D341Med (cell line): ENCODE results near the gene ADAM10.

ENCODE experiments used
- DNase-seq: peaks from one replicate; pipeline ENCODE4 v3.0.0; 2012; ENCODE audit warnings: low spot score

ADAM10 gene

DNA sequence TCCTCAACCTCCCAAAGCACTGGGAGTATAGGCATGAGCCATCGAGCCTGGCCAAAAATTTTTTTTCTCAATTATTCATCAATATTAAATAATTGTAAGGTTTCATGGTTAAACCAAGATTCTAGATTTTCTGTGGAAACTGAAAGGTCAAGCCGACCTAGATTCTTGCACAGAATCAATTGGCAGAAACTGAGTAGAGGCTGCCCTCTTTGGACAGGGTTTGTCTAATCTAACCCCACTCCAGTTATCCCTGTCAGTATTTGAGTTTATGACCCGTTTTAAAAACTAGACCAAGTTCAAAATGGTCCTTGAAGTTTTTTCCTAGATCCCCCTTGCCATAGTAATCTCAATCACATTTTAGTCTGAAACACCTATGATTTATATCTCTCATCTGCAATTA is 8.6 kb upstream of the ADAM10 start:
- no peak for DNase-seq

GRCh38 chr15:58755956-58756355 is 6.4 kb upstream of the ADAM10 start:
- no peak for DNase-seq

DNA sequence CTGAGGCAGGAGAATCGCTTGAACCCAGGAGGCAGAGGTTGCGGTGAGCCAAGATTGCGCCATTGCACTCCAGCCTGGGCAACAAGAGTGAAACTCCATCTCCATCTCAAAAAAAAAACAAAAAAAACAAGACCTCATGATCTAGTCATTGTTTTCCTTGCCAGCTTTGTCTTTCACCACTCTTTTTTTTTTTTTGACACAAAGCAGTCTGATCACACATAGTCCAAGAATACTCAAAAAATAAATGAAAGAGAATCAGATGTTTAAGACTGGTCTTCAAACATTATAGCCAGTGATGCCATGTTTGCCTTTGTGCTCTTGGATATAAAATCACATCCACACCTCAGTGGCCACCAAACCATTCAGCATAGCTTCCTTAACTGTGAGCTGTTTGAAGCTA is 5.8 kb upstream of the ADAM10 start:
- DNase-seq, result no peak

DNA sequence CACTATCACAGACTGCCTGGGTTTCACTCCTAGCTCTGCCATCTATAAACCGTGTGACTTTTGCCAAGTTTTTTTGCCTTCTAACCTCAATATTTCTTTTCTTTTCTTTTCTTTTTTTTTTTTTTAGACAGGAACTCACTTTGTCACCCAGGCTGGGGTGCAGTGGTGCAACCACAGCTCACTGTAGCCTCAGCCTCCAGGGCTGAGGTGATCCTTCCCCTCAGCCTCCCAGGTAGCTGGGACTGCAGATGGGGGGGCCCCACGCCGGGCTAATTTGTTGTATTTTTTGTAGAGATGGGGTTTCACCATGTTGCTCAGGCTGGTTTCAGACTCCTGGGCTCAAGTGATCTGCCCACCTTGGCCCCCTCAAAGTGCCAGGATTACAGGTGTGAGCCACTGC is 3.2 kb upstream of the ADAM10 start:
- no peak for DNase-seq

DNA sequence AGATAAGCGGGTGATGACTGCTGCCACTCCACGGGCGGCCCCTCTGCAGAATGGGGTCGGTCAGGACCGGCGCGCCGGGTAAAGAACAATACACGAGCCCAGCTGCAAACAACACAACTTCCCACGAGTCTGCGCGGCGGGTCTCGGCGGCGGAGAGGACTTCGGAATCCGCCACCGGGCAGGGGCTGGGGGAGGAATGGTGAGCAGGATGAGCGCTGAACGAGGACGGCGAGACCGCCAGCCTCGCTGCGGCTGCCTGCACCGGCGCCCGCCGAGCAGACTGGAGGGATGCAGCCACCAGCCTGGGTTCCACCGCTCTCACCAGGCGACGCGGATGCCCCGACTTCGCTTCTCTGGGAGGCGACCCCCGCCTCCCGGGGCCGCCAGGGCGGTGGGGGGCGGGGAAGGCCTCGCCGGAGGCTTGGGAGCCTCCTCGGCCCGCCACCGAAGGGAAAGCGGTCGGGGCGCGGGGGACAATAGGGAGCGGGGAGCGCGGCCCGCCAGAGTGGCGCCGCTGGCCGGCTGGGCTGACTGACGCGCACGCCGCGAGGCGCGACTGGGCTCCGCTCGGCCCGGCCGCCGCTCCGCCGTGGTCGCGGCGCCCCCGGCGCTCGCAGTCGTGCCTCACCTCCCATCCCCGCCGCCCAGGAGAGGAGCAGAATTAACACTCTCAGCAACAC is 515 bp downstream of the ADAM10 start:
- peak; percentile 76 for DNase-seq

DNA sequence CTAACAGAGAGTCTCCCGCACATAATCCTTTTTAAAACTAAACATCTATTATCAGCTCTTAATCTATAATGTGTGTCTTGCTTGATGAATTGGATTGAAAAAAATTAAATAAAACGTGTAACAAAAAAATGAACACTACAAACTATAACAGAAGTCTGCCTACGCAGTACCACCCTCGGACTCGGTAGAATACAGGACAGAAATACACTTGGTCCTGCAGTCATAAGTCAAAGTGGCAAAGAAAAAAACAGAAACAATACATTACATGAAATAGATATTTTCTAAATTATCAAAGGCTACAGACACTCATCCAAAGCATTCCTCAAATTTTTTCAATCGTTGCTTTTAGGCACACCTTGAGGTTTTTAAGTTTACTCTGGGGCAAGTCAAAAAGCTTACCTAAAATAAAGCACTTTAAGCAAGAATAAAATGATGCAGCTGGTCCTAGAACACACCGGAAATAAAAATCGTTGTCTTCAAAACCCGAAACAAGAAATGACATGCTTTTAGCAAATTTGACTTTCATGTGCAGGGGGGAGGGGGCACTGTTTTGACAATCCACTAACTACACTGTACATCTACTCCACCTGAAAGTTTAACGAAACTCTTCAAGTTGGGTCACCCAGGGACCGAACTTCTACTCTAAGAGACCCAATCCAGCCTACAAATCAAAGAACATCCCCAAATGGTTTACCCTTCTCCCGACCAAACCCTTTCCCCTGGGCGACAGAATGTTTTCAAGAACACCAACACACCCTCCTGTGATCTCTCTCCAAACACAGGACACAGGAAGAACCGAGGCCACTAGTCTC is 1.3 kb downstream of the ADAM10 start:
- DNase-seq, result no peak

- no peak for DNase-seq
These were observed 3.3 kb downstream of the ADAM10 start for GRCh38 chr15:58746174-58746573.

GRCh38 chr15:58742819-58743502 is 6.5 kb downstream of the ADAM10 start:
- DNase-seq, result no peak

GRCh38 chr15:58742022-58742813 is 7.3 kb downstream of the ADAM10 start:
- DNase-seq, result no peak

- no peak for DNase-seq
These were observed 8.5 kb downstream of the ADAM10 start for GRCh38 chr15:58741032-58741431.

GRCh38 chr15:58740436-58740835 is 9.1 kb downstream of the ADAM10 start:
- no peak for DNase-seq

DNA sequence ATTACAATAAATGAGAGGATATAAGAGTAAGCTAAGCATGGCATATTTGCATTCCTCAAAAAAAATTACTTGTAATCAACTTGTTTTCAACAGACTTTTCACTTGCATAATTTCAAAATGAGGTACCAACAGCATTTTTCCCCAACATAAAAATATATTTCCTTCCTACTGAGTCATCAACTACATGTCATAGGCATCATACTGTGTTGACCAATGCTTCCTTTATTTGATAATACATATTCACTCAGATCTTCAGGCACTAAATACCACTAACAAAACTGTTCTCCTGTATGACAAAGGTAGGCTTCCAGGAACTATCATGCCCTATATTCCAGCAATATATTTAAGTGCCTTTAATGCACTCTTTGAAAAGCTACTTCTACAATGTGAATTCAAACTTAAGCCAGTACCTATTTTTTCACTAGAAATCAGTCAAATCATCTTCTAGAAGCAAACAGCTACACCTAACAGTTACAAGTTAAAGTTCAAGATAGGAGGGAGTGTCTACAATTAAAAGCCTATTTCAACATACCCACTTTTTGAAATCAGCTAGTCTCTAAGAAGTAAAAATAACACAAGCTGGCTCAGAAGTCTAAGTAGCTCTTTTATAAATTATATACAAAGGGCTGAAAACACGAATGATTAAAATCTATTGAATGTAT is 11.3 kb downstream of the ADAM10 start:
- no peak for DNase-seq

DNA sequence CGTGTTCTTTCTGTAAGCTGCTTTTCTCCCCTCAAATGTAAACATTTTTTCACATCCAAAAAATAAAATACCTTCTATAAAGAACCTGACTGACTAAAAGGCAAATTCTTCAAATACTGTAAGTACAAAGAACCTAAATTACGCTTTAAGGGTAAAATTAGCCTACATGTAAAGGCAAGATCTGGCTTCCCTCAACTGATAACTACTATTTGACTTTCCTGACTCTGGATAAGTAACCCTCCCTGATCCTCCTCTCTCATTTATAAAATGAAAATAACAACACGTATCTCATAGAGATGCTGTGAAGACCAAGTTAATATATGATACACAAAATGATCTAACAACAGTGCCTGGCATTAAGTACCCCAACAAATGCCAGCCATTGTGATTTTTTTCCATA is 12.2 kb downstream of the ADAM10 start:
- DNase-seq, result no peak

DNA sequence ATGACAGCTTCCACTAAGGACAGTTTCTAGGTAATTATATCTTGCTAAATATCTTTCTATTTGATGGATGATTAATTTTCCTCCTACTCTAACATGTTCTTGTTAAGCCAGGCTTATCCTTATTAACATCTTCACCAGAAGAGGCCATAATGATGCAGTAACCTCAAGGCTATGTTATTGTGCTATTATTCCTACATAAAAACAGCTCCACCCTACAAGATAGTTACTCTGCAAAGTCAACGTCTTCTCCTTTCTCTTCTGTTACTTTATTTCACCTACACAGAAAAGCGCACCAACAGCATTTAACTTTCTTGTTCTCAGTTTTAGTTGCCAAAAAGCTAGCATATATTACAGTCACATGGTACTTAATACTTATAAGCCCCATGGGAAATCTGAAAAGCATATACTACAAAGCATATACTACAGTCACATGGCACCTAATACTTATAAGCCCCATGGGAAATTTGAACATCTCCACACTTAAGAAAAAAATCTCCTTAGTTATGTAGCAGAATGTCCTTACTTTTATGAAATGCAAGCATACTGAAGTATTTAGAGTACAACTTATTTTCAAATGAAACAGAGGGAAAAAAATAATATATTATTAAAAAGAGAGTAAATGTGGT is 13.4 kb downstream of the ADAM10 start:
- peak; percentile 28 for DNase-seq

GRCh38 chr15:58734859-58735258 is 14.6 kb downstream of the ADAM10 start:
- no peak for DNase-seq

GRCh38 chr15:58732625-58733363 is 16.7 kb downstream of the ADAM10 start:
- no peak for DNase-seq

GRCh38 chr15:58731756-58732535 is 17.6 kb downstream of the ADAM10 start:
- no peak for DNase-seq

DNA sequence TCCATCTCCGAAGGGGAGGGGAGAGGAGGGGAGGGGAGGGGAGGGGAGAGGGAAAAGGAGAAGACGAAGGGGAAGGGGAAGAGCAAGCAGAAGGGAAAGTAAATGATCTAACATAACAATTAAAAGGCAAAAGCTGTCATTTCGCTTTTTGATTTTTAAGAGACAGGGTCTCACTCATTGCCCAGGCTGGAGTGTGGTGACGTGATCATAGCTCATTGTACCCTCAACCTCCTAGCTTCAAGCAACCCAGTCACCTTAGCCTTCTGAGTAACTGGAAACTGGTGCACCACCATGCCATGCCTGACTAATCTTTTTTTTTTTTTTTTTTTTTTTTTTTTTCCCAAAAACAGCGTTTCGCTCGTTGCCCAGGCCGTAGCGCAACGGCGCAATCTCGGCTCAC is 22.6 kb downstream of the ADAM10 start:
- no peak for DNase-seq

DNA sequence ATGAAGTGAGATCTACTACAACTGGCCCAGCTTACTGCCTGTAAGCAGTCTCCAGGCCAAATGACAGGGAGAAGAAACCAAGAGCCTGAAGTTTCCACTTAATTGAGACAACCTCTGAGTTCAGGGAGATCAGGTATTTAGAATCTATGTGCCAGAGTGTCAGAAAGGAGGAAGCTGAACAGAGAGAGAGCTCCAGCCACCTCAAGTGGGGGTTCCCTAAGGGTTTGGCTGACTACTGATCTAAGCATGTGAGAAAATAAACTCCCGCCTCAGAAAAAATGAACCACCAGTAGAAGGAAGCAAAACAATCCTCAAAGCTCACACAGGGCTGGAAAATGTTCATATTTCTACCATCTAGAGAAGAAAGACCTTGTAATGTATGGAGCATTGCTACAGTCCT is 25.0 kb downstream of the ADAM10 start:
- DNase-seq, result peak; percentile 22

GRCh38 chr15:58717357-58717756 is 32.1 kb downstream of the ADAM10 start:
- DNase-seq, result no peak
